HG03575 (cell line): ENCODE measurements around the gene TRPT1.

Experiments used
- ATAC-seq: cut with Tn5 transposase; IDR thresholded peaks from one replicate; pipeline ENCODE4 v1.9.1; 2021; ENCODE audit not compliant: unreplicated experiment, insufficient number of reproducible peaks, low FRiP score; ENCODE audit errors: extremely low read depth

TRPT1 gene

GRCh38 chr11:64219354-64219684 lies 6.7 kb downstream of the TRPT1 start:
- ATAC-seq, result no peak

GRCh38 chr11:64218628-64219353 lies 7.2 kb downstream of the TRPT1 start:
- no peak for ATAC-seq

GRCh38 chr11:64216879-64217278 lies 9.1 kb downstream of the TRPT1 start:
- no peak for ATAC-seq

GRCh38 chr11:64211181-64211872 lies 14.7 kb downstream of the TRPT1 start:
- ATAC-seq, result no peak

GRCh38 chr11:64210301-64211020 lies 15.5 kb downstream of the TRPT1 start:
- no peak for ATAC-seq

GRCh38 chr11:64209563-64209843 lies 16.5 kb downstream of the TRPT1 start:
- no peak for ATAC-seq

- no peak for ATAC-seq
These were observed 17.0 kb downstream of the TRPT1 start for GRCh38 chr11:64208796-64209562.

- ATAC-seq, result no peak
These were observed 17.7 kb downstream of the TRPT1 start for GRCh38 chr11:64208086-64208795.

GRCh38 chr11:64207256-64208085 lies 18.5 kb downstream of the TRPT1 start:
- no peak for ATAC-seq

GRCh38 chr11:64206457-64207255 lies 19.3 kb downstream of the TRPT1 start, which contains the start of gene FERMT3:
Gene FERMT3, plus strand, starts transcription at chr11:64206721. Its CDS starts 644 bp downstream, at chr11:64207365.
- no peak for ATAC-seq

GRCh38 chr11:64204464-64204989 lies 21.5 kb downstream of the TRPT1 start:
- no peak for ATAC-seq

GRCh38 chr11:64204080-64204440 lies 21.9 kb downstream of the TRPT1 start:
- no peak for ATAC-seq

GRCh38 chr11:64203421-64204079 lies 22.4 kb downstream of the TRPT1 start:
- ATAC-seq, result no peak

- ATAC-seq, result no peak
These were observed 23.0 kb downstream of the TRPT1 start for GRCh38 chr11:64202992-64203391.

GRCh38 chr11:64201543-64201942 lies 24.4 kb downstream of the TRPT1 start:
- ATAC-seq, result no peak

- no peak for ATAC-seq
These were observed 27.5 kb downstream of the TRPT1 start for GRCh38 chr11:64198511-64198910.

- no peak for ATAC-seq
These were observed 29.4 kb downstream of the TRPT1 start for GRCh38 chr11:64196626-64197025.
